Progenitor cell of endocrine pancreas (in vitro differentiated cells): ENCODE measurements around the gene UBAC2. TPM values are rescaled to one million over a fixed set of nuclear protein-coding genes. Genes with fewer than 3 reads are reported as not detected.

Experiments used
- DNase-seq: peaks from one replicate; pipeline ENCODE4 v3.0.0; 2021; ENCODE audit warnings: low spot score; ENCODE audit not compliant: unreplicated experiment
- H3K27ac Mint-ChIP-seq: 2 replicates; pipeline ENCODE4 v1.8.0; 2021; ENCODE audit warnings: mild to moderate bottlenecking, moderate library complexity, mixed read lengths
- H3K27me3 Mint-ChIP-seq: 2 replicates; pipeline ENCODE4 v1.8.0; 2021; ENCODE audit warnings: mixed read lengths
- H3K36me3 Mint-ChIP-seq: 2 replicates; pipeline ENCODE4 v1.8.0; 2022; ENCODE audit warnings: mixed read lengths; ENCODE audit not compliant: insufficient read depth
- H3K4me1 Mint-ChIP-seq: 2 replicates; pipeline ENCODE4 v1.8.0; 2021; ENCODE audit warnings: low read depth, mixed read lengths
- H3K4me3 Mint-ChIP-seq: 2 replicates; pipeline ENCODE4 v1.8.0; 2021; ENCODE audit warnings: low read depth, mild to moderate bottlenecking, moderate library complexity, mixed read lengths
- H3K9me3 Mint-ChIP-seq: 2 replicates; pipeline ENCODE4 v1.8.0; 2021; ENCODE audit warnings: low read depth, mixed read lengths
- total RNA-seq: library from RNA; stranded (reverse); gene quantifications from 2 replicates; pipeline ENCODE4 v1.2.1, GENCODE V29; 2021
- TF ChIP-seq, protein P1 (sequence below): fragments of 200-600 bp; sonication (generic); IDR thresholded peaks from one replicate; pipeline ENCODE4 v1.5.0; 2021; ENCODE audit warnings: antibody characterized with exemption, mild to moderate bottlenecking; ENCODE audit not compliant: unreplicated experiment

UBAC2 gene
- total RNA-seq, 1 donor from 2014 or later = 60.6 TPM

DNA sequence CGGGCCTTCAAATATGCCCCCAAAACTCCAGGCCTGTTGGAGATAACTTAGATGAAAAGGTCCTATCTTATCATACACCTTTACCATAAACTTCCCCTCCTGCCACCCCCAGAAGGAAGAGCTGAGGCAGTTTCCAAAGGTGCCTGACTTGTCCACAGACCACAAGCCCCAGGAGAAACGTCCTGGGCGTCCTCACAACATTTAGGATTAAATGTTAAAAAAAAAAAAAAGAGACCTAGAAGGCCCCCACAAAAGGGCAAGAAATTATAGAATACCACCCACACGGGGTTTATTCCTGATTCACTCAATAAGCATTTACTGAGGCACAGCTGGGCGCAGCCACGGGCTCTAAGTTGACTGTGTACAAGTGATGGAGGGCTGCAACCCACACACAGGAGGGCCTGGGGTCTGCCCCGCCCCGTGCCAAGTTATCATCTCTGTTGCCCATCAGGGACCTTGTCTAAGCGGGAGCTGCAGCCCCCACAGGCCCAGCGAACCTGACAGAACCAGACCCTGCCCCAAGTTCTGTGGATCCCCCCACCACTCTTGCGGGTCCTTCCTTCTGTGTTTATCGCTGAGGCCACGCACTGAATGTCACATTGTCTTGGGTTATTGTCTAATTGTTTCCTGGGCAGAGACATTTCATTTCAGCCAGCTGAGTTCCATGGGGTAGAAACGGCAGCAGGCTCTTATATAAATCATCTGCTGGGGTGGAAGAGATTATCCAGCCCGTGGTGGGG, 217.6 kb downstream of the UBAC2 start:
- Mint-ChIP-seq H3K4me3 (no peak overlapping the region), H3K36me3 (no peaks in the 10 kb centered on the region), H3K27ac (no peak overlapping the region), H3K9me3 (no peaks in the 10 kb centered on the region), H3K27me3 (peaks cover 23% of the 10 kb centered on the region), H3K4me1 (peaks cover 2% of the 10 kb centered on the region)
- TF ChIP-seq, protein P1, sequence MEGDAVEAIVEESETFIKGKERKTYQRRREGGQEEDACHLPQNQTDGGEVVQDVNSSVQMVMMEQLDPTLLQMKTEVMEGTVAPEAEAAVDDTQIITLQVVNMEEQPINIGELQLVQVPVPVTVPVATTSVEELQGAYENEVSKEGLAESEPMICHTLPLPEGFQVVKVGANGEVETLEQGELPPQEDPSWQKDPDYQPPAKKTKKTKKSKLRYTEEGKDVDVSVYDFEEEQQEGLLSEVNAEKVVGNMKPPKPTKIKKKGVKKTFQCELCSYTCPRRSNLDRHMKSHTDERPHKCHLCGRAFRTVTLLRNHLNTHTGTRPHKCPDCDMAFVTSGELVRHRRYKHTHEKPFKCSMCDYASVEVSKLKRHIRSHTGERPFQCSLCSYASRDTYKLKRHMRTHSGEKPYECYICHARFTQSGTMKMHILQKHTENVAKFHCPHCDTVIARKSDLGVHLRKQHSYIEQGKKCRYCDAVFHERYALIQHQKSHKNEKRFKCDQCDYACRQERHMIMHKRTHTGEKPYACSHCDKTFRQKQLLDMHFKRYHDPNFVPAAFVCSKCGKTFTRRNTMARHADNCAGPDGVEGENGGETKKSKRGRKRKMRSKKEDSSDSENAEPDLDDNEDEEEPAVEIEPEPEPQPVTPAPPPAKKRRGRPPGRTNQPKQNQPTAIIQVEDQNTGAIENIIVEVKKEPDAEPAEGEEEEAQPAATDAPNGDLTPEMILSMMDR = no peak
- DNase-seq = no peak

DNA sequence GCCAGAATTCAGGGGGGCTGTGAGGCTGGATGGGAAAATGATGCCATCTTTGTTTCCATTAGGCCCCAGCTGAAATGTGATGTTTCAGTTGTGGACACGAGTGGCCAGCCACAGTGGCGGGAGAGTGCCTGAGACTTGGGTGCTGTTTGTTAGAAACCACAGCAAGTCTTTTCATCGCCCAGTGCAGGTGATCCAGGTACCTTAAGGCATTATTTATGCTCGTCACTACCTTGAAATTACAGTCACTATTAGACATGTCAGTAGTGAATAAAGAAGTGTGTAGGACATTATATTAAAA, 218.1 kb downstream of the UBAC2 start:
- H3K27ac Mint-ChIP-seq = no peak overlapping the region
- peaks cover 24% of the 10 kb centered on the region for H3K27me3 Mint-ChIP-seq
- TF ChIP-seq, protein P1 = no peak
- no peaks in the 10 kb centered on the region for H3K36me3 Mint-ChIP-seq
- DNase-seq = no peak
- peaks cover 2% of the 10 kb centered on the region for H3K4me1 Mint-ChIP-seq
- H3K9me3 Mint-ChIP-seq = no peaks in the 10 kb centered on the region
- no peak overlapping the region for H3K4me3 Mint-ChIP-seq

DNA sequence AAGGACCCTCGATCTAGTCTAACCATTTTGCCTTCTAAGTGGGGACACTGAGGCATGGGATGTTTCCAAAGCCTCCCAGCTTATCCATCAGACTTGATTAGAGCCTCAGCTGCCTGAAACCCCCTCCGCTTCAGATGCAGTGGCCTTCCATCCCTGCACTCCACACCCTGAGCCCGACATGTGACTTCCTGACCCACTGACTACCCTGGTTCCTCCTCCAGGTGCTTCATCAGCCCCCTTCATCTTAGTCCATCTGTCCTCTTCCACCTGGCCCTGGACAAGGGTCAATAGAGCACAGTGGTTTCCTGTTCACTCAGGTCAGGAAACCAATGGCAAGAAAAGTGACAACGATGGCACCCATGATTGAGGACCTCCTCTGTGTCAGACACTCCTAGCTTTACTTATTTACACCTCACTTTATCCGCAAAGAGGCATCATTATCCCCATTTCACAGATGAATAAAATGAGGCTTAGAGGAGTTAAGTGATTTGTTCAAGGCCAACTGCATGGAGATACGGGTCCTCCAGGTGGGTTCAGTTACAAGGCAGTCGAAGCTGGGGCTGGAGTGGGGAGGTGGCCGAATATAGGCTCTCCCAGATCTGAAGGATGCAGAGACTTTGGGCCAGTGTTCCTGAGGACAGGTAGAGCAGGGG, 219.1 kb downstream of the UBAC2 start:
- Mint-ChIP-seq H3K27ac (no peak overlapping the region), H3K27me3 (peaks cover 26% of the 10 kb centered on the region), H3K4me1 (peaks cover 2% of the 10 kb centered on the region), H3K36me3 (no peaks in the 10 kb centered on the region), H3K9me3 (no peaks in the 10 kb centered on the region), H3K4me3 (no peak overlapping the region)
- TF ChIP-seq, protein P1 = no peak
- DNase-seq = no peak

DNA sequence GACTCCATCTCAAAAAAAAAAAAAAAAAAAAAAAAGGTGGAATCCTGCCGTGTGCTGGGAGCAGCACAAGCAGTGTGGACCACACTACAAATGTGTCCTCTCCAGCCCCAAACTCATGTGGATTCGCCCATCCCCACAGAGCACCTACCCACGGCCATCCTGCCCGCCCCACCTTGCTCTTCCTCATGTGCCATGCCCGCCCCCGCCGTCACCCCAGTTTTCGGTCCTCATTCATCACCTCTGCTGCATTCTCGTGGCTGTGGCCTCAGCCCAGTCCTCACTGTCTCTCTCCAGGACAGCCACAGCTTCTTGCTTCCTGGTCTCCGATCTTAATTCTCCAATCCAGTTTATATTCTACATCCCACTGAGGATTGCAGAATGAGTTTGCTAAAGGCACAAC, 220.6 kb downstream of the UBAC2 start:
- Mint-ChIP-seq H3K4me3 (no peak overlapping the region), H3K36me3 (no peaks in the 10 kb centered on the region), H3K4me1 (peaks cover 2% of the 10 kb centered on the region), H3K9me3 (no peaks in the 10 kb centered on the region), H3K27me3 (peaks cover 26% of the 10 kb centered on the region), H3K27ac (no peak overlapping the region)
- TF ChIP-seq, protein P1 = no peak
- no peak for DNase-seq

DNA sequence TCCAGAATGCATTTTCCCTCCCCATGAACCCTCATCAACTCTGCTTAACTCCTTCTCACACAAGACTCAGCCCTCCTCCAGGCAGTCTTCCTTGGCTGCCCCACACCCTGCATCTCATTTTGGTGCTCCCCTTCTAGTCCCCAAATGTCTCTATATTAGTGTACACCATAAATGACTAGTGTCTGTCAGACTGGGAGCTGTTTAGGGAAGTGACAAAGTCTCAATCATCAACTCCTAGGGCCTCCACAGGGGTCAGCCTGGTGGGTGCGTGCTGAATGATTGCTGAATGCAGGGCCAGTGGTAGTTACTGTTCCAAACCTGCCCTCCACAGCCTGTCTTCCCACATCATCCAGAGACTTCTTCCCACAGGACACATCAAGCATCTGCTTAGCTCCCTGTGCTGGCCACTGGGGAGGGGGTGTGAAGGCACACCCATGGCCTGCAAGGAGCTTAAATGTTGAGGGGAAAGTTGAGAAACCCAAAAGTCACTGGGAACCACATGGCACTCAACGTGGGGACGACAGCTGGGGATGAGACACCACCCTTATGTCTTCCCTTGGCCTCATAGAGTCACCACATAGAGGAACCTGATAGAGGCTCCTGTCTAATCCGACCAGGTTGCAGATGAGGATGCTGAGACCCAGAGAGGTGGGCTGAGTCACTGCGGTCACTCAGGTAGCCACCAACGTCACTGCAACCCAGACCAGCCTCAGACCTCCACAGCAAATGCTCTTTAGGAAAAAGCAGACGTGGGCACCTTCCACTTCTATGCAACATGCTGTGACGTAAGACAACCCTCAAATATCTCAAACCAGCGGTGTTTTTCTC, 221.3 kb downstream of the UBAC2 start:
- Mint-ChIP-seq H3K36me3 (no peaks in the 10 kb centered on the region), H3K9me3 (no peaks in the 10 kb centered on the region), H3K4me1 (peaks cover 2% of the 10 kb centered on the region), H3K27ac (no peak overlapping the region), H3K27me3 (peaks cover 25% of the 10 kb centered on the region), H3K4me3 (no peak overlapping the region)
- no peak for DNase-seq
- TF ChIP-seq, protein P1 = no peak
